ENCODE measurements around the gene RBM4.
"Not testable (repeated sequence)": the region's sequence is repeated elsewhere in the genome, so short reads cannot be mapped to it uniquely, and the experiment has no call there.

RBM4 gene

DNA sequence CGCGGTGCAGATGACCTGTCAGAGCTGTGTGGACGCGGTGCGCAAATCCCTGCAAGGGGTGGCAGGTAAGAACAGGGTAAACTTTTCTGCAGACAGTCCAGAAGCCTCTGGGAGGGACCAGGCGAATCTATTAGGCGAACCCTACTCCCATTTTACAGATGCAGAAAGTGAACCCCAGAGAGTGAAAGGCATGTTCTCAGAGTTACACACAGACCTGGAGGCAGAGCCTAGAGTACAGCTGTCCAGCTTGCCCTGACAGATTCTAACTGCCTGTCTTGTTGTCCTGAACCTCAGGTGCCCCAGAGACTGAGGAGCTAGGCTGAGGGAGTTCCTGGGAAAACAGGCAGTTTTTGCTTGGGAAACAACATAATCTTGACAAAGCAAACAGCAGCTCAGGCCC is 44.9 kb upstream of the RBM4 start:
- H3K4me3 ChIP-seq (ENCODE audit: low read depth, low read length), result peak overlapping the region; percentile 89
- TF ChIP-seq, protein P1, sequence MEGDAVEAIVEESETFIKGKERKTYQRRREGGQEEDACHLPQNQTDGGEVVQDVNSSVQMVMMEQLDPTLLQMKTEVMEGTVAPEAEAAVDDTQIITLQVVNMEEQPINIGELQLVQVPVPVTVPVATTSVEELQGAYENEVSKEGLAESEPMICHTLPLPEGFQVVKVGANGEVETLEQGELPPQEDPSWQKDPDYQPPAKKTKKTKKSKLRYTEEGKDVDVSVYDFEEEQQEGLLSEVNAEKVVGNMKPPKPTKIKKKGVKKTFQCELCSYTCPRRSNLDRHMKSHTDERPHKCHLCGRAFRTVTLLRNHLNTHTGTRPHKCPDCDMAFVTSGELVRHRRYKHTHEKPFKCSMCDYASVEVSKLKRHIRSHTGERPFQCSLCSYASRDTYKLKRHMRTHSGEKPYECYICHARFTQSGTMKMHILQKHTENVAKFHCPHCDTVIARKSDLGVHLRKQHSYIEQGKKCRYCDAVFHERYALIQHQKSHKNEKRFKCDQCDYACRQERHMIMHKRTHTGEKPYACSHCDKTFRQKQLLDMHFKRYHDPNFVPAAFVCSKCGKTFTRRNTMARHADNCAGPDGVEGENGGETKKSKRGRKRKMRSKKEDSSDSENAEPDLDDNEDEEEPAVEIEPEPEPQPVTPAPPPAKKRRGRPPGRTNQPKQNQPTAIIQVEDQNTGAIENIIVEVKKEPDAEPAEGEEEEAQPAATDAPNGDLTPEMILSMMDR (IDR thresholded peaks at IDR 0.05; ENCODE audit: low read depth, low read length), result no peak

DNA sequence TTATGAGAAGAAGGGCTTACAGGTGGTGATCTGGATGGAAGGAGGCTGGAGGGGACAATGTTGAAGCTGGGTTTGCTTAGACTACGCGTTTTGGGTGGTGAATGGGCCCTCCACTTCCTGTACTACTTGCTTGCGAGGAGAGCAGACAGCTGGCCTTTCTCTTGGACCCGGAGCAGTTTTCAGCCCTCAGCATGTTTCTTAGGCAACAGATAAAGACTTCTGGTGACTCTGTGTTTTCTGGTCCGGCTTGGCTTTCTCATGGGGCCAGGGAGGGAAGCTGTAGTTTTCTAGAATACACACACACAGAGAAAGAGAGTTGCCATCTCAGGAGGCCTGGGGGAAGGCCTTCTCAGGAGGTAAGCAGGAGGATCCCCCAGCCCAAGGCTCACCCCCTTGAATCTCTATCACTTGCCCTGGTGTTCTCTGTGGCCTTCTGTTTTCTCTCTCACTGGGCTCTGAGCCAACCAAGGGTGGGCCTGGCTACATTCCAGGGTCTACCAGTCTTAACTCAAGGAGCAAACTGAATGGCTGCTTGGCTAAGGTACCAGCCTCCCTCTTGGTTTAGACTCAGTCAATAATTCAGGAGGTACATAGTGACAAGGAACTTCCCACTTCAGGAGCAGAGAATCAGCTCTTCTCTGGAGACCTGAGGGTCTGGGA is 43.1 kb upstream of the RBM4 start:
- TF ChIP-seq, protein P1 (IDR thresholded peaks at IDR 0.05; ENCODE audit: low read depth, low read length), result no peak
- no peak overlapping the region for H3K4me3 ChIP-seq (ENCODE audit: low read depth, low read length)

DNA sequence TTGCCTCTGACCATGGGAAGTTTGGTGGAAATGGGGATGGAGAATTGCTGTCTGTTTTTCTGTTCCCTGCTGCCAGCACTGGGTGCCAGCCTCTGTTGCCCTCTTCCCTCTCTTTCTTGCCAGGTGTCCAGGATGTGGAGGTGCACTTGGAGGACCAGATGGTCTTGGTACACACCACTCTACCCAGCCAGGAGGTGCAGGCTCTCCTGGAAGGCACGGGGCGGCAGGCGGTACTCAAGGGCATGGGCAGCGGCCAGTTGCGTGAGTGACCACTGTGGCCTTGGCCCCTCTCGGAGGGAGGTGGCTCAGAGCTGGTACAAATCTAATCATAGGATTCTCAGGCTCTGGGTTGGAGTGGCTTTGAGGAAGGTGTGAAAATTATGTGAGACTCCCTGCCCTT is 39.5 kb upstream of the RBM4 start:
- no peak overlapping the region for H3K4me3 ChIP-seq (ENCODE audit: low read depth, low read length)
- TF ChIP-seq, protein P1 (IDR thresholded peaks at IDR 0.05; ENCODE audit: low read depth, low read length), result no peak

DNA sequence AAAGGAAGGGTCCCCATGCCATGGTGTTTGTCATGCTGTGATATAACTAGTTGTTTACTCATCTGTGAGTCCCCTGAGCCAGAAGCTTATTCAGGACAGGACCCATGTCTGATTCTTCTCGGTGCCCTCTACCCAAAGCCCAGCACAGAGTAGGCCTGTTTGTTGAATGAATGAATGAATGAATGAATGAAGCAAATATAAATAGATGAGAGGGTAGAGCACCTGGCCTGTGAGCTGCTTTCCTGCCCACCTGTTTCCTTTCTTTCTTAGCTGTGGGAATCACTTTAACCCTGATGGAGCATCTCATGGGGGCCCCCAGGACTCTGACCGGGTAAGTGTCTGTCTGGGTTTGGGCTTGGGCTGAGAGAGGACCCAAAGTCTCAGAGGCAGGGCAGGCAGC is 38.3 kb upstream of the RBM4 start:
- TF ChIP-seq, protein P1 (IDR thresholded peaks at IDR 0.05; ENCODE audit: low read depth, low read length), result no peak

DNA sequence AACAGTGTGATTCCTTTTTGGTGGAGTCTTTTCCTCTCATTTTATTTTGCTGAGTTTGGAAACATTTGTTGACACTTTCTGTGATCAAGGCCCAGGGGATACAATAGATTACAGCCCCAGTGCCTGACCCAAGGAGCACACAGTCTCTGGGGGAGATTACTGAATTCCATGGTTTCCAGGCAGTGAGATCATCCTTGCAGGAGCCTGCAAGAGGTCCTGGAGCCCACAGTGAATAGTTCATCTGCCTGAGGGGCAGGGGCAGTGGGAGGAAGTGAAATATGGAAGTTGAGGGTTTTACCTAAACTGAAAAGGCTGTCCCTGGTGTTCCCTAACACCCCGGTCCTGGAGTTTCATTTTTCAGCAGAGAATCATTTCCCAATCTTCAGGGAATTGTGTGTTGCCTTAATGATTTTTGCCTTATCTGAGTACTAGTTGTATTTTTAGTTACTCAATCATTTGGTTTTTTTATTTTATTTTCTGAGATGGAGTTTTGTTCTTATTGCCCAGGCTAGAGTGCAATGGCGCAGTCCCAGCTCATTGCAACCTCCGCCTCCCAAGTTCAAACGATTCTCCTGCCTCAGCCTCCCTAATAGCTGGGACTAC is 37.8 kb upstream of the RBM4 start:
- TF ChIP-seq, protein P1 (IDR thresholded peaks at IDR 0.05; ENCODE audit: low read depth, low read length), result no peak
- H3K4me3 ChIP-seq (ENCODE audit: low read depth, low read length), result no peak overlapping the region

More for the DNA sequence above, 38.3 kb upstream of the RBM4 start:
- H3K4me3 ChIP-seq (ENCODE audit: low read depth, low read length), result no peak overlapping the region

DNA sequence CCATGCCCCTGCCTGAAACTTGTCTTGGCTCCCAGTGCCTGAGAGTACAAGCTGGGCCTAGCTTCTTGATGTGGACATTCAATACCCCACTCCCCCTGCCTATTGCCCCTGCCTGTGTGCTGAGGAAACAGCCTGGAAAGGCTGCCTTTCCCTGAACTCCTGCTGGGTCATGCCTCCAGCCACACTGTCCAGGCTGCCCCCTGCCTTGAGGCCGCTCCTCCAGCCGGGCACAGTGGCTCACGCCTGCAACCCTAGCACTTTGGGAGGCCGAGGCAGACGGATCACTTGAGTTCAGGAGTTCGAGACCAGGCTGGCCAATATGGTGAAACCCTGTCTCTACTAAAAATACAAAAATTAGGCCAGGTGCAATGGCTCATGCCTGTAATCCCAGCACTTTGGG is 35.4 kb upstream of the RBM4 start:
- H3K4me3 ChIP-seq (ENCODE audit: low read depth, low read length), result no peak overlapping the region
- TF ChIP-seq, protein P1 (IDR thresholded peaks at IDR 0.05; ENCODE audit: low read depth, low read length), result no peak

DNA sequence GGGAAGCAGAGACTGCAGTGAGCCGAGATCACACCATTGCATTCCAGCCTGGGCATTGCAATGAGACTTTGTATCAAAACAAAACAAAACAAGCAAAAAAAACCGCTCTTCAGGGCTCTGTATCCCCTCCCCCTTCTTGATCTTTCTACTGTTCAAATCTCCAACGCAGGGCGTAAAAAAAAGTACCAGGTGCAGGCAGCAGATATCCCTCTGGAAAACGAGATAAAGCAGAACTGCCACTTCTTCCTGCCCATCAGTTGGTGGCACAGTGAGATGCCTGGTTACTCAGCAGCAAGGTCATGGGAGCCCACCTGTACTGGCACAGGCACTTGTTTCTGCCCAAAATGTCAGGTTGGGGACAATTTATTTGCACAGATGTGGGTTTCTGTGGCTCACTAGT is 34.3 kb upstream of the RBM4 start:
- TF ChIP-seq, protein P1 (IDR thresholded peaks at IDR 0.05; ENCODE audit: low read depth, low read length), result no peak
- H3K4me3 ChIP-seq (ENCODE audit: low read depth, low read length), result no peak overlapping the region

DNA sequence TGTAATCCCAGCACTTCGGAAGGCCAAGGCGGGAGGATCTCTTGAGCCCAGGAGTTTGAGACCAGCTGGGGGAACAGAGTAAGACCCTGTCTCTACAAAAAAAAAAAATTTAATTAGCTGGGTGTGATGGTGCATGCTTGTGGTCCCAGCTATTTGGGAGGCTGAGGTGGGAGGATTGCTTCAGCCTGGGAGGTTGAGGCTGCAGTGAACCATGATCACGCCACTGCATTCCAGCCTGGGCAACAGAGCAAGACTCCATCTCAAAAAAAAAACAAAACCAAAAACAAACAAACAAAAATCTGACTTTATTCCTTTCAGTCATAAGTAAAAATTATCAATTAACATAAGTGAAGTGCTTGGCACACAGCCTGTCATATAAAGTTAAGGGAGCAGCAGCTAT is 31.9 kb upstream of the RBM4 start:
- H3K4me3 ChIP-seq (ENCODE audit: low read depth, low read length), result not testable (repeated sequence)

All from WI38 (cell line).